Activated naive CD4-positive, alpha-beta T cell treated with Interleukin-2 at 50 U/mL for 16 hours (primary cell): Measurements from ENCODE around the gene NINJ2.

ENCODE experiments used
- DNase-seq: peaks from one replicate; pipeline ENCODE4 v3.0.0-alpha.2; 2020

Gene NINJ2

DNA sequence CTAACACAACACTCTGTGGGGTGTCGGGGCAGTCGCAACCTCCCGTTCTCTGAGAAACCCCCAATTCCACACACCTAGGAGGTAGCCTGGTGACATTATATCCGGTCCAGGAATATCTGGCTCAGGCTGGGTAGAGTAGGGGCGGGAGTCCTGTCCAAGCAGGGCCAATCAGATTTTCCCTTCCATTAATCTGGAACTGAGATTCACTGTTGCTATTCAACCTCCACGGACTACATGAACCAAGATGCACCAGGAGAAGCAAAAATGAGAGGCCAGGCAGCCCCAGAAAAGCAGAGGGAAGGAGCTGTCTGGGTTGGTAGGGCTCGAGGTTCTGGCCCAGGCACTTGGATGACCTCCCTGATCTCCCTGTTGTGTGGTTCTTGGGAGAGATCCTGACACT is 51.0 kb downstream of the NINJ2 start:
- no peak for DNase-seq

DNA sequence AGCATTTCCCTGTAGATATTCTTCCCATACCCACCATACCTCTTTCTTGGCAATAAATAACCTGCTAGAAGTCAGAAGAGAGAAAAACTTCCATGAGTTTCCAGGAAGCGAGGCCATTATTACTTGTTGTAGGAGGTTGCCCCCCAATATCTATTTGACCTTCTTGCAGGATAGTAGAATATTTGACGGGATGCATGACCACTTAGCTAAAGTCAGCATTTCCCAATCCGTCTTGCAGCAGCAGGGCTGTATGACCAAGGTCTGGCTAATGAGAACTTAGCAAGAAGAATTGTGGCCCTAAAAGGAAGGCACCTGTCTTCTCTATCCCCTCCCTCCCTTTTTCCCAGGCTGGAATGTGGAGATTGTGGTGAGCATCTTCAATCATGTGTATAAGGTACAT is 51.5 kb downstream of the NINJ2 start:
- no peak for DNase-seq

DNA sequence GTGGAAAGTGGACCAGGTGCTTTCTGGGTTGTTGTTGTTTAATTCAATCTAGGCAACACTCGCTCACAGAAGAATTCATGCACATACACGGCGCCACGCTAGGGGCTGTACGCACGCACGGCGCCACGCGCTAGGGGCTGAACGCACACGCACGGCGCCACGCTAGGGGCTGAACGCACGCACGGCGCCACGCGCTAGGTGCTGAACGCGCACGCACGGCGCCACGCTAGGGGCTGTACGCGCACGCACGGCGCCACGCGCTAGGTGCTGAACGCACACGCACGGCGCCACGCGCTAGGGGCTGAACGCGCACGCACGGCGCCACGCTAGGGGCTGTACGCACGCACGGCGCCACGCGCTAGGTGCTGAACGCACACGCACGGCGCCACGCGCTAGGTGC is 54.3 kb downstream of the NINJ2 start:
- DNase-seq: no peak

DNA sequence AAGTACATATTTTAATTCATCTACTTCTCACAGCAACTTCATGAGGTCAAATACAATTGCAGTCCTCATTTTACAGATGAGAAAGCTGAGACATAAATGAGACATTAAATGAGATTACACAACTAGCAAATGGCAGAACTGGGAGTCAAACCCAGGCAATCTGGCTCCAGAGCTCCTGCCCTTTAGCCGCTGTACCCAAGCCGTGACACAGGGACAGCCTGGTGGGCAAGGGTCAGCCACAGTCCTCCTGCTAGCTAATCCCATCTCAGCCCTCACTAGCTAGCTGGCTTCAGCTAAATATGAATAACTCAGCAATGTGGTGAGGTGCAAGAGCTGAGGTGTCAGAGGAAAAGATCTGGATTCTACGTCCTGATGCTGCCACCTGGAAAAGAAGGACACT is 54.8 kb downstream of the NINJ2 start:
- no peak for DNase-seq

DNA sequence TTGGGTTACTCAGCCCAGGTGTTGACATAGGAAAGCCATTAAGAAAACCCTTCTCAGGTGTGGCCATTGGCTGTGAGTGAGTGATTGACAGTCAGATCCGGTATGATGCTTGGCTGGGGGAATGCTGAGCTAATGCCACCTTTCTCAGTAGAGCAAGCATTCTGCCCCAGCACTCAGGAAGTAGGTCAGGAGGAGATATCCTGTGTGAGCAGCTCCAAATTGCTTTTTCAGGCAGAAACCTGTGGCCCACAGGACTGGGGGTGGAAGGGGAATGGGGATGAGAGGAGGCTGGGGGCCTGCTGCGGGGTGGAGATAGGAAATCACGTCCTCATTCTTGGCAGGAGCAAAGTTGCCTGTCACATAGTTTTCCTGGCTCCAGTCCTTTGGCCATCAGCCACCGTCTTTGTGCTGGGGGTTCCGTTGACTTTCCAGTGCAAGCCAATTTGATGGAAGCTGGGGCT is 55.7 kb downstream of the NINJ2 start:
- no peak for DNase-seq

- no peak for DNase-seq
Observed at GRCh38 chr12:604956-605355, 58.3 kb downstream of the NINJ2 start.

- no peak for DNase-seq
Observed at GRCh38 chr12:602700-603068, 60.6 kb downstream of the NINJ2 start.

DNA sequence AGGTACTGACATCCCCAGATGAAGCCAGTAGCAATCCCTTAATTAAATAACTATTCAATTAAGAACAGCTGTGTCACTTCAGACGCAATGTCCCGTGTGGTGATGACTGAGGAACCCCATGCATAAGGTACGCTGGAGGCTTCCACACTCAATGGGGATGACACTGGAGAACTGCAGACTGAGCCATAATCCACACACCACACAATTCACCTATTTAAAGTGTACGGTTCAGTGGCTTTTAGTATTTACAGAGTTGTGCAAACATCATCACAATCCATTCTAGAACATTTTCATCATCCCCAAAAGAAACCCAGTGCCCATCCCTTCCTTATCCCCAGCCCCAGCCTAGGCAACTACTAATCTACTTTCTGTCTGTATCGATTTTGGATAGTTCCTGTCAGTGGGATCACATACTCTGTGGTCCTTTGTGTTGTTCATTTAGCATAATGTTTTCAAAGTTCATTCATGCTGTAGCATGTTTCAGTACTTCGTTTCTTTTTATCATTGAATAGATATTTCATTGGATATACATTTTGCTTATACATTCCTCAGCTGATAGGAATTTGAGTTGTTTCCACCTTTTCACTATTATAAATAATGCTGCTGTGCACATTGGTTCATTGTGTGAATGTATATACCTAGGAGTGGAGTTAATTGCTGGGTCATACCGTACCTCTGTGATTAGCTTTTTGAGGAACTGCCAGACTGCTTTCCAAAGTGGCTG is 61.1 kb downstream of the NINJ2 start:
- no peak for DNase-seq

GRCh38 chr12:599756-600155 is 63.5 kb downstream of the NINJ2 start:
- DNase-seq: no peak

- DNase-seq: no peak
Observed at GRCh38 chr12:597926-598568, 65.2 kb downstream of the NINJ2 start.

DNA sequence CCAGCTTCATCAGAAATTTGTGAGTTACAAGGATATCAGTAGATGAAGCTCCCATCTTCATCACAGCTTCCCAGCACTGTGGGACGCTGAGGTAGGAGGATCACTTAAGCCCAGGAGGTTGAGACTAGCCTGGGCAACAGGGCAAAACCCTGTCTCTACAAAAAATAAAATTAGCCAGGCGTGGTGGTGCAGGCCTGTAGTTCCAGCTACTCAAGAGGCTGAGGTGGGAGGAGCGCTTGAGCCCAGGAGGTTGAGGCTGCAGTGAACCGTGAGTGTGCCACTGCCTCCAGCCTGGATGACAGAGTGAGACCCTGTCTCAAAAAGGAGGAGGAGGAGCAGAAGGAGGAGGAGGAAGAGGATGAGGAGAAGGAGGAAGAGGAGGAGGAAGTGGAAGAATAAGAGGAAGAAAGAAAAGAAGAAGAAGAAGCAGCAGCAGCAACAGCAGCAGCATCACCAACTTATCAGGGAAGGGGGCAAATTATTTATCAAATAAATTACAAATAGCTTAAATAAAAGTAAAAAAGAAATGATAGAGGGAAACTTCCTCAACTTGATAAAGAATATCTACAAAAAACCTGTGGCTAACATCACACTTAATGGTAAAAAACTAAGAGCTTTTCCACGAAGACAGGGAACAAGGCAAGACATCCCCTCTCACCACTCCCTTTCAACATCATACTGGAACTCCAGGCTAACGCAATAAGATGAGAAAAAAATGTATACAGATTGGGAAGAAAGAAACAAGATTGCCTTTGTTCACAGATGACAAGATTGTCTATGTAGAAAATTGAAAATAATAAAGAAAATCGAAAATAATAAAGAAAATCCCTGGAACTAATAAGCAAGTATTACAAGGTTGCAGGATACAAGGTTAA is 69.6 kb downstream of the NINJ2 start:
- no peak for DNase-seq

- DNase-seq: no peak
Observed at GRCh38 chr12:592024-592505, 71.2 kb downstream of the NINJ2 start.

DNA sequence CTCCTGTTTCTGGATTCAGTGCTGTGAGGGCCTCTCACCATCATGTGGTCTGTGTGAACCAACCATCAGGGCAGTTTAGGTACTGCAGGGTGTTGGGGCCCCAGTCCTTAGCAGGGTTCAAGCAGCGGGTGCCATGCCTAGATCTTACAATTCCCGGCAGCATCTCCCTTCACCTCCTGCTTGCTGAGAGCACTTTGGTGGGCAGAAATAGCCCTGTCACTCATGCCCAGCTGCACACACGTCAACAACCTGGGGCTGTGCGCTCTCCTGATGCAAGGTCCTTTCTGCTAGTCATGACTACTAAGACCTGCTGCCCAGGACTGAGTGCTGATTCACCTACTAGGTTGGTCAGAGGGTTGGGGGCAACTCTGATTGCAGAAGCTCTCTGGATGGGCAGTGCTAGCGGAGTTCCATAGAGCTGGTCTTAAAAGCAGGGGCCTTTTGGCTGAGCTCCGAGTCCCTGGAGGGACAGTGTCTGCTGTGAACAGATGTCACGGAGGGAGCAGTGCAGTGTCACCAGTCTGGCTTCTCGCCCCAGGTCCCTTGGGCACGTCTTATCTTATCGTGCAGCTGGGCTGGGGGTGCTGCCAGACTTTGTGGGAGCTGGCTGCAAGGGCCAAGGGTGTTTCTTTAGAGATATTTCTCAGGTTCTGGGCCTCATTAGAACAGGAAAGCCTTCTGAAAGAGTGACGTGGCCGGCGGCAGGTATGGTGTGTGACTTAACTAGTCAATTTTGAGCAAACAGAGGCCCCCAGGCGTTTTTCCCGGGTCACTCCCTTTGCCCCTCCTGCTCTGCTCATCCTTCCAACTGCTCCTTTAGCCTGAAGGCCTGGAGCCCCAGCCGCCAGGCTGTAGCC is 71.8 kb downstream of the NINJ2 start:
- no peak for DNase-seq

- no peak for DNase-seq
Observed at GRCh38 chr12:590206-590750, 73.0 kb downstream of the NINJ2 start.

- DNase-seq: no peak
Observed at GRCh38 chr12:588646-589045, 74.6 kb downstream of the NINJ2 start.

DNA sequence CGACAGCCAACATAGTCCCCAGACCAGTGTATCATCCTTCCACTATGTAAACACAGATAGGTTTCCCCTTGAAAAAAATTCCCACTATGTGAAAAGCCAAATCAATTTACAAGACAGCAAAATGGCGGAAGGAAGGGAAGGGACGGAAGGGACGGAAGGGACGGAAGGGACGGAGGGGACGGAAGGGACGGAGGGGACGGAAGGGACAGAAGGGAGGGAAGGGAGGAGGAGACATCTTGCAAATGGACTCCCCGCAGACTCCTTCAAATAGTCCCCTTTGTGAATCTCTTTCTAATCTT is 75.3 kb downstream of the NINJ2 start:
- no peak for DNase-seq

DNA sequence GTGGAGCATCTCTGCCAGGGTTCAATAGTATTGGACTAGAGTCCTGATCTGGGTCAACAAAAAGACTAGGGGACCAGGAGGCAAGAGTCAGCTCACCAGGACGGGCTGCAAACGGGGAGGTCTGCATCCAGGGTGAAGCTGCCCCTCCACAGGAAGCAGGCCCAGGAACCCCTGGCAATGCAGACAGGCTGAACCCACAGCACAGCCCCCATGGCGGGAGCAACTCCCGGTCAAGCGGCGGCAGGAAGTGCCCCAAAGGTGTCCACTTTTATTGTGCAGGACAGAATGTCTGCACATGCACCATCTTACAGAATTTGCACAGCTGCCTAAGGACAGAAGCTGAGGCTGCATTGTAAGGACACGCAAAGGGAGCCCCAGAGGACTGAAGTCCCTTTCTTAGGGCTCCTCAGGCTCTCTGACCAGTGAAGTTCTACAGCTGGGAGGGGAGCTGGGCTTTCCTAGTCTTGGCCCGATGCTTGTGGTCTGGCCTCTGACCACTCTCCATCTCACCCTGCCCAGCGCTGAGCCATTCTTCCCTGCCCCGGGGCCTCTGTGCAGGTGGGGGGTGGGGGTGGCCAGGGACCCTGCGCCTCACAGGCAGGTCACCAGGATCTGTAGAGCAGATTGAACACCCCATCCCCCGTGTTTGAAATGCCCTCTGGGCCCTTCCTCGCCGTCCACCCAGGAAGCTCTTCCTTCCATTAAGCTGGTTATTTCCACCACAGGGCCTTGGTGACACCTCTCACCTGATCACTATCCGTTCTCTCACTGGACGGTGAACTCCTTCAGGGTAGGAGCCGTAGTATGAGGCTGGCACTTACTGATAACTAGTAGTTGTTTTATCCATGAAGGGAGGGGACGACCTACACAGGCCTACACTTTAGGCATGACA is 75.9 kb downstream of the NINJ2 start:
- DNase-seq: no peak

DNA sequence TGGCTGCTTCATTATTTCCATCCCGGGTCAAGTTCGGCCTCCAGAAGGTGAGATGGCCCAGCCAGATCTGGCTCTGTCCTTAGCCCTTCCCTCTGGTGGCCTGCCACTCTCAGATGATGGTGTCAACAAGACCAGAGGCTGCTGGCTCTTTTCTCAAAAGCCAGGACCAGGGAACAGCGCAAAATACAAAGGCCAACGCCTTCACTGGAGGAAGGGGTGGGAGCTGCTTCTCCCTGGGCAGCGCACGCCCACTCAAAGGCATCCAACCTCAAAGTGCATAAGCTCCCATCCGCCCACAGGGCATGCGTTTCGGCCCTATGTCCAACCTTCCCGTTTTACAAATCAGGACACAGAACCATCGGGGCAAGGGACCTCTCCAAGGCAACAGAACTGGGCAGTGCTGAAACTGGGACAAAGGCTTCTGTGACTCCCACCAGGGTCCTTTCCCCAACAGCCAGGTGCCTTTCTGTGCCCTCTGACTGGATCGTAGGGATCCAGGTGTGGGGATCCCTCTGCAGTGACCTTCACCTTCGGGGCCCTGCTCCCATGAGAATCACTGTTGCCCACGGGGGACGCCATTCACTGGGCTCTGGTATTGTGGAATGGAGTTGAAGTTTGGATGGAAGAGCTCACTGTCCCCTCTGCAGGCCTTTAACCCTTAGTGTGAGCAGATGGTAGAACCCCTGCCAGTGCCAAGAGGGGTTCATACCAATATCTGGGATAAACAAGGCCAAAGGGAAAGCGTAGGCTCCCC is 76.8 kb downstream of the NINJ2 start:
- no peak for DNase-seq

- no peak for DNase-seq
Observed at GRCh38 chr12:585062-586061, 77.9 kb downstream of the NINJ2 start.
